ENCODE results near the gene TET3.

The TET3 gene

GRCh38 chr2:73971722-73972121 is 13.0 kb upstream of the TET3 start:
- Histone ChIP-seq H3K4me2 (ENCODE audit: low read length) (no peak overlapping the region), H3K4me3 (ENCODE audit: low read length) (no peak overlapping the region), H3K9me3 (ENCODE audit: control insufficient read depth, insufficient read depth, low read length) (no peaks in the 10 kb centered on the region)

GRCh38 chr2:73972846-73973245 is 11.9 kb upstream of the TET3 start:
- TF ChIP-seq CTCF (IDR thresholded peaks at IDR 0.05; ENCODE audit: low read depth, low read length, poor library complexity, severe bottlenecking) (no peak), EZH2phosphoT487 (IDR thresholded peaks at IDR 0.05; ENCODE audit: borderline replicate concordance, low read length) (no peak)
- Histone ChIP-seq H3K27ac (ENCODE audit: low read depth, low read length) (no peak overlapping the region), H3K4me3 (ENCODE audit: low read length) (no peak overlapping the region), H3K9me3 (ENCODE audit: control insufficient read depth, insufficient read depth, low read length) (no peaks in the 10 kb centered on the region), H3K27me3 (ENCODE audit: control insufficient read depth, low read length) (no peaks in the 10 kb centered on the region), H3K4me2 (ENCODE audit: low read length) (peak overlapping the region; percentile 38), H3K4me1 (ENCODE audit: control insufficient read depth, low read length) (peaks cover 15% of the 10 kb centered on the region), H3K79me2 (ENCODE audit: control insufficient read depth, low read length) (no peaks in the 10 kb centered on the region), H3K9me2 (replicated peaks; ENCODE audit: control insufficient read depth, low read length) (no peaks in the 10 kb centered on the region), H3K36me3 (ENCODE audit: control insufficient read depth, low read length) (no peaks in the 10 kb centered on the region), H4K20me1 (ENCODE audit: control insufficient read depth, insufficient read depth, low read depth, low read length) (no peaks in the 10 kb centered on the region), H3F3A (ENCODE audit: control insufficient read depth, insufficient read depth) (no peaks in the 10 kb centered on the region)

More at GRCh38 chr2:73971722-73972121, 13.0 kb upstream of the TET3 start:
- no peaks in the 10 kb centered on the region for H3K27me3 ChIP-seq (ENCODE audit: control insufficient read depth, low read length)
- TF ChIP-seq EZH2phosphoT487 (IDR thresholded peaks at IDR 0.05; ENCODE audit: borderline replicate concordance, low read length) (no peak), CTCF (IDR thresholded peaks at IDR 0.05; ENCODE audit: low read depth, low read length, poor library complexity, severe bottlenecking) (no peak)
- no peaks in the 10 kb centered on the region for H3F3A ChIP-seq (ENCODE audit: control insufficient read depth, insufficient read depth)
- H3K9me2 ChIP-seq (replicated peaks; ENCODE audit: control insufficient read depth, low read length), result no peaks in the 10 kb centered on the region
- H3K36me3 ChIP-seq (ENCODE audit: control insufficient read depth, low read length), result no peaks in the 10 kb centered on the region
- no peak overlapping the region for H3K27ac ChIP-seq (ENCODE audit: low read depth, low read length)
- peaks cover 15% of the 10 kb centered on the region for H3K4me1 ChIP-seq (ENCODE audit: control insufficient read depth, low read length)
- H4K20me1 ChIP-seq (ENCODE audit: control insufficient read depth, insufficient read depth, low read depth, low read length), result no peaks in the 10 kb centered on the region
- H3K79me2 ChIP-seq (ENCODE audit: control insufficient read depth, low read length), result no peaks in the 10 kb centered on the region

- Histone ChIP-seq H3K9me3 (ENCODE audit: control insufficient read depth, insufficient read depth, low read length) (no peaks in the 10 kb centered on the region), H3K79me2 (ENCODE audit: control insufficient read depth, low read length) (peaks cover 10% of the 10 kb centered on the region), H3K4me1 (ENCODE audit: control insufficient read depth, low read length) (peaks cover 34% of the 10 kb centered on the region), H3K36me3 (ENCODE audit: control insufficient read depth, low read length) (no peaks in the 10 kb centered on the region), H3K4me3 (ENCODE audit: low read length) (no peak overlapping the region), H3K27ac (ENCODE audit: low read depth, low read length) (no peak overlapping the region), H3K4me2 (ENCODE audit: low read length) (no peak overlapping the region), H3K27me3 (ENCODE audit: control insufficient read depth, low read length) (no peaks in the 10 kb centered on the region), H3K9me2 (replicated peaks; ENCODE audit: control insufficient read depth, low read length) (no peaks in the 10 kb centered on the region), H4K20me1 (ENCODE audit: control insufficient read depth, insufficient read depth, low read depth, low read length) (no peaks in the 10 kb centered on the region), H3F3A (ENCODE audit: control insufficient read depth, insufficient read depth) (no peaks in the 10 kb centered on the region)
- no peak for TF ChIP-seq CTCF (IDR thresholded peaks at IDR 0.05; ENCODE audit: low read depth, low read length, poor library complexity, severe bottlenecking)
- no peak for TF ChIP-seq EZH2phosphoT487 (IDR thresholded peaks at IDR 0.05; ENCODE audit: borderline replicate concordance, low read length)
Observed at GRCh38 chr2:73975731-73976130, 9.0 kb upstream of the TET3 start.
